Subcutaneous abdominal adipose tissue (tissue), 5 donors: ENCODE data around the gene H2AZ1.
"Not testable (repeated sequence)": the region's sequence is repeated elsewhere in the genome, so short reads cannot be mapped to it uniquely, and the experiment has no call there.

ENCODE experiments used
- H3K27ac ChIP-seq: one replicate; pipeline ENCODE4 v1.7.0; 2013; ENCODE audit warnings: low read depth, mild to moderate bottlenecking, inconsistent platforms, low read length, moderate library complexity
- H3K27me3 ChIP-seq, 5 donors: one replicate each; pipeline ENCODE4 v1.7.0; 2013; ENCODE audit warnings: low read length in 5 of 5, inconsistent platforms in 1 of 5; ENCODE audit not compliant: control insufficient read depth in 5 of 5, insufficient read depth in 4 of 5
- H3K36me3 ChIP-seq, 5 donors: one replicate each; pipeline ENCODE4 v1.7.0; 2013; ENCODE audit warnings: low read length in 5 of 5; ENCODE audit not compliant: control insufficient read depth in 5 of 5, insufficient read depth in 5 of 5
- H3K4me1 ChIP-seq, 5 donors: one replicate each; pipeline ENCODE4 v1.7.0; 2013; ENCODE audit warnings: low read length in 5 of 5, mild to moderate bottlenecking in 3 of 5, moderate library complexity in 1 of 5; ENCODE audit not compliant: control insufficient read depth in 5 of 5, insufficient read depth in 5 of 5
- H3K4me3 ChIP-seq, 5 donors: one replicate each; pipeline ENCODE4 v1.7.0; 2013; ENCODE audit warnings: low read length in 5 of 5, low read depth in 1 of 5
- H3K9ac ChIP-seq, 5 donors: one replicate each; pipeline ENCODE4 v1.7.0; 2013; ENCODE audit warnings: low read length in 5 of 5, mild to moderate bottlenecking in 4 of 5, moderate library complexity in 3 of 5
- H3K9me3 ChIP-seq, 5 donors: one replicate each; pipeline ENCODE4 v1.7.0; 2013; ENCODE audit warnings: low read length in 5 of 5; ENCODE audit not compliant: control insufficient read depth in 5 of 5
- donor health status: healthy.
- donor health status: healthy.
- donor health status: healthy.
- donor health status: healthy.
- donor health status: healthy.

Gene H2AZ1

DNA sequence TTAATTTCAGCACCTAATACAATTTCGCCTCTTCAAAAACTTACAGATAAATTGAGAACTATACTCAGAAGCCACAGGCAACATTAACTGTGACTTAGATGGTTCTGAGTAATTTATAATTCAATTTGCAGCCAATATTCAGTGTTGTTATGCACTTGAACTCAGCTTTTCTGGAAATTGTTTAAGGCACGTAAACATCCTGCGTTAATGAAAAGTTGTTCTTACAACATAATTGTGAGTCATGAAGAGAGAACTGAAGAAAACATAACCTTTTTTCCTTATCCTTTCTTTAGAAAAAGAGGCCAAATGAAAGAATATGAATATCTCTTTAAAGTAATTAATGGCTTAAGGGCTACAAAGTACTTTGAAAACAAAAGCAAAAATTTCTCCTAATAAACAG lies 16.6 kb upstream of the H2AZ1 start:
- Histone ChIP-seq H3K36me3 (no peaks in the 10 kb centered on the region), H3K27me3 (peaks cover 0 to 1% (median 0%) of the 10 kb centered on the region in 5 donors), H3K9me3 (peaks cover 0 to 5% (median 0%) of the 10 kb centered on the region in 5 donors), H3K4me1 (no peaks in the 10 kb centered on the region), H3K9ac (no peak overlapping the region), H3K27ac (no peak overlapping the region), H3K4me3 (no peak overlapping the region)

DNA sequence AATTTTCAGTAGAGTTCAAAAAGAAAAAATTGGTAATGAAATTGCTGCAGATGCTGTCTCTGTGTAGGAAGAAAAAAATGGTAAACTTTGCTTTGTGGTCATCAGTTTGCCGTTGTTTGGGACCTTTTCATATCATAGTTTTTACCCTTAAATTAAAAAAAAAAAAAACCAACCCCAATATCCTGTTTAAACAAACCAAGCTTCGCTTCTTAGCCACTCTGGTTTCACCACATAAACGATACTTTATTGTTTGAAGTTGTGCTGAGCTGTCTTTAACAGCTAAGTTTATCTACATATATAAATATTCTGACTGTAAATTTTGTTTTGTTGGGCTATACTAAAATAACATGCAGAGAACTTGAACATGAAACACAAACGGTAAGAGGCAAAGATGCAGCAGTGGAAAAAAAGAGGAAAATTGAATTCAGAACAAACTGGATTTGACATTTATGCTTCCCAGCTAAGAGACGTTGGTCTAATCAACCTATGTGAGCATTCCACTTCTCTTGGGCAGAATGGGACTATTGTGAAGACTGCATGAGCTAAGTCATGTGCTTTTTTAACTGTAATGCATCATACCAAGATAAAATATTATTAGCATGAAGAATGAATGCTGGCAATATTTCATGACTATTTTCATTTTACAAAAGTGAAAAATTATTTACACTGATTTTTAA lies 15.7 kb upstream of the H2AZ1 start:
- H3K9ac ChIP-seq: no peak overlapping the region
- H3K4me3 ChIP-seq: no peak overlapping the region
- H3K36me3 ChIP-seq: no peaks in the 10 kb centered on the region
- H3K9me3 ChIP-seq: no peaks in the 10 kb centered on the region
- H3K27me3 ChIP-seq: no peaks in the 10 kb centered on the region
- H3K4me1 ChIP-seq: no peaks in the 10 kb centered on the region
- no peak overlapping the region for H3K27ac ChIP-seq

DNA sequence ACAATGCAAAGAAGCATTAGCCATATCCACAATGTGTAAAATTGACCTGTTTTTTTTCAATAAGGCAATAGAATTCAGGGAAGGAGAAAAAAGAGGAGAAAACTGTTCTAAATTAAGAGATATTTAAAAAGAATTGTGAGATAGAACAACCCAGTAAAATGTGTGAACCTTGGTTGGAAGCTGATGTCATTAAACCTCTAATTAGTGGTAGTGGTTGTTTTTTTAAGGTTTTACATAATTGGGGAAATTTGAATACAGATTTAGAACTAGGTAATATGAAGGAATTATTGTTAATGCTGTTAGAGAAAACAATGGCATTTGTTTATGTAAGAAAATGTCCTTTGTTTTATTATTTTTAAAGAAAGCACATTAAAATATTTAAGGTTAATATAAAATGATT lies 15.1 kb upstream of the H2AZ1 start:
- Histone ChIP-seq H3K4me1 (no peaks in the 10 kb centered on the region), H3K36me3 (no peaks in the 10 kb centered on the region), H3K9me3 (no peaks in the 10 kb centered on the region), H3K4me3 (no peak overlapping the region), H3K9ac (no peak overlapping the region), H3K27me3 (no peaks in the 10 kb centered on the region), H3K27ac (no peak overlapping the region)

DNA sequence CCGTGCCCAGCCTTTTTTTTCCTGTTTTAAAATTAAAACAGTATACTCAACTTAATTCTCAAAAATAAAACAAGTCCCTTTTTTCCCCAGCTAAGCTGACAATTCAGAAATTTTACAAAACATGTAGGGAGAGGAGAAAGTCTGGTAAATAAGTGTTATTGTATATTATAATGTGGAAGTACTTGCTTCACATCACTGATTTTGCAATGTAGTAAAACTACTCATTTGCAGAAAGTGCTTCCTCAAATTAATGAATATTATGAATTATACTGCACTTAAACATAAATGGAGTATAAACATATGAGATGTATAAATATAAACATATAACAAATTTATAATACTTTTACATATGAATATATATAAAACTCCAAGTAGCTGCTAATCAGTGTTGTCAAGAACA lies 11.6 kb upstream of the H2AZ1 start:
- no peaks in the 10 kb centered on the region for H3K4me1 ChIP-seq
- H3K9me3 ChIP-seq: no peaks in the 10 kb centered on the region
- no peak overlapping the region for H3K9ac ChIP-seq
- no peaks in the 10 kb centered on the region for H3K36me3 ChIP-seq
- no peak overlapping the region for H3K4me3 ChIP-seq
- H3K27ac ChIP-seq: no peak overlapping the region
- no peaks in the 10 kb centered on the region for H3K27me3 ChIP-seq

DNA sequence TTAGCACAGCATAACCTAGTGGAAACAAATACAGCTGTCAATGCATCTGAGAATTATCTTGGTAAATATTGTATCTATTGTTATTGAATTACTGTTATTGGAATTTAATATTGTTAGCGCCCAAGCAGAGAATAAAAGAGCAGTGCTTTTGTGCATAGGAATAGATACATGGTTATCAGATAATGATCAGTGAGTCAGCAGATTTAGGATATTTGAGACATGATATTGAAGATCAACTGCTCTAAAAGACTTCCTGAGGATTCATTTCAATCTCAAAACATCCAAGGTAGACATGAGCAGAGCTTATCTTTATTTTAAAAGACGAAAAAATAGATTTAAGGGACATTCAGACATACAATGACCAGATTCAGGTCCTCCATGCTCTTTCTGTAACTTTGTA lies 10.6 kb upstream of the H2AZ1 start:
- H3K4me3 ChIP-seq: no peak overlapping the region

DNA sequence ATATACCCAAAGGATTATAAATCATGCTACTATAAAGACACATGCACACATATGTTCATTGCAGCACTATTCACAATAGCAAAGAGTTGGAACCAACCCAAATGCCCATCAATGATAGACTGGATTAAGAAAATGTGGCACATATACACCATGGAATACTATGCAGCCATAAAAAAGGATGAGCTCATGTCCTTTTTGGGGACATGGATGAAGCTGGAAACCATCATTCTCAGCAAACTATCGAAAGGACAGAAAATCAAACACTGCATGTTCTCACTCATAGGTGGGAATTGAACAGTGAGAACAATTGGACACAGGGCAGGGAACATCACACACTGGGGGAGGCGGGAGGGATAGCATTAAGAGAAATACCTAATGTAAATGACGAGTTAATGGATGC lies 8.1 kb upstream of the H2AZ1 start:
- H3K36me3 ChIP-seq, H3K27me3 ChIP-seq: not testable (repeated sequence)

More for the DNA sequence above, 10.6 kb upstream of the H2AZ1 start:
- no peaks in the 10 kb centered on the region for H3K36me3 ChIP-seq
- no peaks in the 10 kb centered on the region for H3K4me1 ChIP-seq
- no peak overlapping the region for H3K27ac ChIP-seq
- H3K9ac ChIP-seq: no peak overlapping the region
- H3K27me3 ChIP-seq: no peaks in the 10 kb centered on the region
- no peaks in the 10 kb centered on the region for H3K9me3 ChIP-seq

DNA sequence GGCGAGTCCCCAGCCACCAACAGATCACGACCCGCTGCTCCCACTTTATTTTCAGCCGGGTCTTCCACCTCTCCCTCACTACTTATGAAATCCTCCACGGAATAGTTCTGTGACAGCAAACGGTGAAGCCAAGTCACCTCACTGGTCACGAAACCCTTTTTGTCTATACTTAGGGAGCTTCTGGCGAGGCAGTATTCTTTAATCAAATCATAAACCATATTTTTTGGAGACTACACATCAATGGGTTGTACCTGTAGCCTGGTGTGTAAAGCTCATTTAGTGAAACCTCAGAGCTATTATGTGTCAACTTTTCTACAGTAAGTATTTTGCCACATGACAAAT lies 809 bp upstream of the H2AZ1 start:
- peak overlapping the region; percentile 77 to 92 (median 87) for H3K9ac ChIP-seq
- peak overlapping the region; percentile 81 to 94 (median 94) for H3K4me3 ChIP-seq
- no peaks in the 10 kb centered on the region for H3K36me3 ChIP-seq
- H3K4me1 ChIP-seq: peaks cover 6 to 31% (median 23%) of the 10 kb centered on the region in 5 donors
- peak overlapping the region; percentile 84 for H3K27ac ChIP-seq
- no peaks in the 10 kb centered on the region for H3K27me3 ChIP-seq
- H3K9me3 ChIP-seq: no peaks in the 10 kb centered on the region

More for the DNA sequence above, 8.1 kb upstream of the H2AZ1 start:
- not testable (repeated sequence) for H3K27ac ChIP-seq, H3K9ac ChIP-seq, H3K4me3 ChIP-seq, H3K4me1 ChIP-seq, H3K9me3 ChIP-seq

DNA sequence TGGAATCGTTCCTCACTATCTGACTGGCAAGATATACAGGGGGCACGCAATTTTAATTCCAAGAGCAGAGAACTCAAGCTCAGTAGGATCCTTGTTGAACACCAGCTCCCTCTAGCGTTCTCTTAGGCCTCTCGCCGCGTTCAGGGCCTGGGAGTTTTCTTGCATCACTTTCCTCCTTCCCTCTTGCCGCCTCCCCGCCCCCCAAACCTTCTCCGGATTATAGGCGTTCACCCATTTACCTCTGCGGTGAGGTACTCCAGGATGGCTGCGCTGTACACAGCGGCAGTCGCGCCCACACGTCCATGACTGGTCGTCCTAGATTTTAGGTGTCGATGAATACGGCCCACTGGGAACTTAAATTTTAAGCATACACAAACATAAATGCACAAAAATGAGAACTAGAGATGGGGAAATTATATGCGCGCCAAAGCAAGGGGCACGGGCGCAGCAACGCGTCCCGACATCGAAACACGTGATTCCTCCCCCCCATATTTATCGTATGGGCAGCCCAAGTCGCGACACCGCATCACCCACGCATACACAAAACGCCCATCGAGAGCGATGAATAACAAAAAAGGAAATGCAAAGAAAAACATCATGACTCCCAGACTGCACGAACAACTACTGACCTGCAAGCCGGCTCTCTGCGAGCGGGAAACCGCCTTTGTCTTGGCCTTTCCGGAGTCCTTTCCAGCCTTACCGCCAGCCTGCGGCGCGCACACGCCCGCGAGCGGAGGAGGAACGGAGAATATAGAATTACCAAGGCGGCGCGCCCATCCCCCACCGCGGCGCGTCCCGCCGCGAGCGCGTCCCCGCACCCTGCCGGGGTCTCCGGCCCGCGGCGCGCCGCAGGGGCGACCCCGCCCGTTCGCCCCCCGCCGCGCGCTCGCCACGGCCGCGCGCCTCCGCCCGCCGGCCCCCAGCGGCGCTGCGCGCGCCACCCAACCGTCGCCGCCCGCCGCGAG lies 759 bp downstream of the H2AZ1 start:
- Histone ChIP-seq H3K27me3 (no peaks in the 10 kb centered on the region), H3K36me3 (no peaks in the 10 kb centered on the region), H3K4me1 (peaks cover 10 to 46% (median 36%) of the 10 kb centered on the region in 5 donors), H3K9me3 (no peaks in the 10 kb centered on the region), H3K27ac (peak overlapping the region; percentile 88), H3K4me3 (peak overlapping the region; percentile 82 to 96 (median 94)), H3K9ac (peak overlapping the region; percentile 29 to 89 (median 82))

DNA sequence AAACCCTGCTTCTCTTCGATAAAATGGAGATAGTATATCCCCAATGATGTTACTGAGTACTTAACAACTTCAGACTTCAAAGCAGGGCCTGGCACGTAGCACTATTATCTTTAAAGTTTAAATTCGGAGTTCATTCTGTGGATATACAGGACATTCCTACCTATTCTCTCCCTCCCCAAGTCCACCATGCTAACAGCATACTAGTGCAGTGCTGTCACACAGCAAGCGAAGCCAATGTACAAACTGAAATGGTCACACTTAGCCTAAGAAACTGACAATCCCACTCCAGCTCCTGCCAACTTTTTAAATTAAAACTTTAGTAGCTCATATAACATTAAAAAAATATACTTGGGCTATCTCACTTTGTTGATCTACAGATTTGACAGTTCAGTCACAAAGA lies 2.5 kb downstream of the H2AZ1 start:
- Histone ChIP-seq H3K9ac (peak overlapping the region in 1 of 5 donors; percentile 89), H3K9me3 (no peaks in the 10 kb centered on the region), H3K27me3 (no peaks in the 10 kb centered on the region), H3K4me1 (peaks cover 10 to 46% (median 36%) of the 10 kb centered on the region in 5 donors), H3K36me3 (no peaks in the 10 kb centered on the region), H3K4me3 (peak overlapping the region in 2 of 5 donors; percentile 84 to 86), H3K27ac (peak overlapping the region; percentile 83)

DNA sequence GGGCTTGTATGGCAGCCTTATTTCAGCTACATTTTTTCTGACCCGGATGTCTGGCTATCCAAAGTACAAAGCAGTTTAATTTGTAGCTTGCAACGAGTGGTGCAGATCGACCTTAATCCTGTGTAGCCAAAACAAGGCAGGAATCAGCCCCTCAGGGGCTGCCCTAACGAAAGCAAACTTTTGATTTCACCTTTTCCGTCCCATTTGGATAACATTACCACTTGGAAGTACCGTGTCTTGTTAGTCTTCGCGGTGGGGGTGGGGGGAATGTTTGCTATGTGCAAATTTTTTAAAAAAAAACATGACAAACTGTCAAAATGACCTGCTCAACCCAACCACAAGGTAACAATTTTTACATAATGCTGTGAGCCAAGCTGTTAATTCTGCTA lies 2.9 kb downstream of the H2AZ1 start:
- peak overlapping the region; percentile 83 for H3K27ac ChIP-seq
- peak overlapping the region; percentile 68 to 89 (median 86) for H3K9ac ChIP-seq
- peak overlapping the region; percentile 67 to 89 (median 86) for H3K4me3 ChIP-seq
- H3K4me1 ChIP-seq: peaks cover 10 to 46% (median 36%) of the 10 kb centered on the region in 5 donors
- no peaks in the 10 kb centered on the region for H3K27me3 ChIP-seq
- no peaks in the 10 kb centered on the region for H3K36me3 ChIP-seq
- H3K9me3 ChIP-seq: no peaks in the 10 kb centered on the region
